Esophagus (tissue), 2 donors: ENCODE measurements around the gene INTS6. TPM values are rescaled to one million over a fixed set of nuclear protein-coding genes. Genes with fewer than 3 reads are reported as not detected.

Experiments used
- H3K27ac ChIP-seq, 2 donors: one replicate each; pipeline ENCODE4 v1.5.1; 2013; ENCODE audit warnings: low read depth in 2 of 2, mild to moderate bottlenecking in 2 of 2, inconsistent platforms in 1 of 2, low read length in 1 of 2, moderate library complexity in 1 of 2
- H3K27me3 ChIP-seq, 2 donors: one replicate each; pipeline ENCODE4 v1.6.1; 2013; ENCODE audit warnings: low read length in 2 of 2, control low read depth in 1 of 2, mild to moderate bottlenecking in 1 of 2; ENCODE audit not compliant: insufficient read depth in 2 of 2, control insufficient read depth in 1 of 2
- H3K36me3 ChIP-seq, 2 donors: one replicate each; pipeline ENCODE4 v1.6.1; 2013; ENCODE audit warnings: low read length in 1 of 2; ENCODE audit not compliant: control insufficient read depth in 2 of 2, insufficient read depth in 2 of 2
- H3K4me1 ChIP-seq, 2 donors: one replicate each; pipeline ENCODE4 v1.6.1; 2013; ENCODE audit warnings: low read length in 1 of 2; ENCODE audit not compliant: control insufficient read depth in 2 of 2, insufficient read depth in 2 of 2
- H3K4me3 ChIP-seq, 2 donors: one replicate each; pipeline ENCODE4 v1.5.1; 2013; ENCODE audit warnings: low read length in 2 of 2, mild to moderate bottlenecking in 2 of 2, low read depth in 1 of 2, moderate library complexity in 1 of 2
- H3K9me3 ChIP-seq, 2 donors: one replicate each; pipeline ENCODE4 v1.6.1; 2013; ENCODE audit warnings: mild to moderate bottlenecking in 2 of 2, low read depth in 1 of 2, low read length in 1 of 2, moderate library complexity in 1 of 2; ENCODE audit not compliant: control insufficient read depth in 2 of 2, insufficient read depth in 1 of 2
- WGBS, 2 donors: extraction: QIAGEN DNeasy Blood & Tissue Kit; methylation state at CpG; one replicate each; pipeline ENCODE4 v1.1.7; 2013; 5-methylcytosine and 5-hydroxymethylcytosine counted together
- polyA plus RNA-seq, 2 donors: library from polyadenylated mRNA; stranded (reverse); fragments of 200-250 nt; gene quantifications; one replicate each; pipeline ENCODE4 v1.2.3, GENCODE V29; 2013
- donor health status: healthy with polysubstance abuse.
- donor health status: Bipolar disorder and iron deficiency.

Gene INTS6
- polyA plus RNA-seq, 2 donors: 9.6 to 11.5 TPM

- H3K36me3 ChIP-seq: no peaks in the 10 kb centered on the region
- H3K27me3 ChIP-seq: no peaks in the 10 kb centered on the region
- no peaks in the 10 kb centered on the region for H3K4me1 ChIP-seq
- H3K9me3 ChIP-seq: no peaks in the 10 kb centered on the region
- no peak overlapping the region for H3K4me3 ChIP-seq
- H3K27ac ChIP-seq: no peak overlapping the region
- WGBS, 2 donors: 40 to 43% methylated on average over 1 of the region's 1 CpG
These were observed 7.9 kb downstream of the INTS6 start for GRCh38 chr13:51444922-51445321.

- no peak overlapping the region for H3K27ac ChIP-seq
- H3K4me3 ChIP-seq: no peak overlapping the region
- H3K27me3 ChIP-seq: no peaks in the 10 kb centered on the region
- H3K9me3 ChIP-seq: no peaks in the 10 kb centered on the region
- 97 to 100% methylated on average over 1 of the region's 1 CpG for WGBS, 2 donors
- H3K36me3 ChIP-seq: no peaks in the 10 kb centered on the region
- H3K4me1 ChIP-seq: no peaks in the 10 kb centered on the region
These were observed 12.5 kb downstream of the INTS6 start for GRCh38 chr13:51440381-51440780.

GRCh38 chr13:51437550-51438127, 15.2 kb downstream of the INTS6 start:
- 77 to 88% methylated on average over 4 of the region's 4 CpGs for WGBS, 2 donors
- Histone ChIP-seq H3K4me1 (no peaks in the 10 kb centered on the region), H3K27me3 (no peaks in the 10 kb centered on the region), H3K27ac (no peak overlapping the region), H3K9me3 (no peaks in the 10 kb centered on the region), H3K4me3 (no peak overlapping the region), H3K36me3 (no peaks in the 10 kb centered on the region)

- Histone ChIP-seq H3K9me3 (no peaks in the 10 kb centered on the region), H3K4me1 (no peaks in the 10 kb centered on the region), H3K27ac (no peak overlapping the region), H3K27me3 (no peaks in the 10 kb centered on the region), H3K36me3 (no peaks in the 10 kb centered on the region), H3K4me3 (no peak overlapping the region)
- 3 to 9% methylated on average over 1 of the region's 1 CpG for WGBS, 2 donors
These were observed 17.7 kb downstream of the INTS6 start for GRCh38 chr13:51435002-51435578.

- Histone ChIP-seq H3K4me1 (no peaks in the 10 kb centered on the region), H3K4me3 (no peak overlapping the region), H3K27me3 (no peaks in the 10 kb centered on the region), H3K36me3 (no peaks in the 10 kb centered on the region), H3K9me3 (no peaks in the 10 kb centered on the region), H3K27ac (no peak overlapping the region)
- 66 to 84% methylated on average over 2 of the region's 2 CpGs for WGBS, 2 donors
These were observed 20.3 kb downstream of the INTS6 start for GRCh38 chr13:51432576-51432975.

GRCh38 chr13:51426982-51427381, 25.9 kb downstream of the INTS6 start:
- H3K27ac ChIP-seq: no peak overlapping the region
- H3K4me1 ChIP-seq: no peaks in the 10 kb centered on the region
- H3K36me3 ChIP-seq: no peaks in the 10 kb centered on the region
- H3K9me3 ChIP-seq: no peaks in the 10 kb centered on the region
- no peak overlapping the region for H3K4me3 ChIP-seq
- no peaks in the 10 kb centered on the region for H3K27me3 ChIP-seq

- Histone ChIP-seq H3K36me3 (peaks cover 0 to 5% of the 10 kb centered on the region in 2 donors), H3K27ac (no peak overlapping the region), H3K27me3 (no peaks in the 10 kb centered on the region), H3K4me3 (no peak overlapping the region), H3K4me1 (no peaks in the 10 kb centered on the region), H3K9me3 (no peaks in the 10 kb centered on the region)
- 57 to 74% methylated on average over 4 of the region's 4 CpGs for WGBS, 2 donors
These were observed 27.3 kb downstream of the INTS6 start for GRCh38 chr13:51425410-51426042.

GRCh38 chr13:51423766-51424165, 29.1 kb downstream of the INTS6 start:
- Histone ChIP-seq H3K36me3 (peaks cover 0 to 5% of the 10 kb centered on the region in 2 donors), H3K4me3 (no peak overlapping the region), H3K9me3 (no peaks in the 10 kb centered on the region), H3K27ac (no peak overlapping the region), H3K4me1 (no peaks in the 10 kb centered on the region), H3K27me3 (no peaks in the 10 kb centered on the region)

GRCh38 chr13:51422484-51422883, 30.4 kb downstream of the INTS6 start:
- Histone ChIP-seq H3K36me3 (peaks cover 0 to 5% of the 10 kb centered on the region in 2 donors), H3K4me1 (no peaks in the 10 kb centered on the region), H3K9me3 (no peaks in the 10 kb centered on the region), H3K4me3 (no peak overlapping the region), H3K27me3 (no peaks in the 10 kb centered on the region), H3K27ac (no peak overlapping the region)
- 72 to 92% methylated on average over 1 of the region's 1 CpG for WGBS, 2 donors
